ENCODE results near the gene SRRM5.

GRCh38 chr19:43644181-43644580 lies 32.3 kb downstream of the SRRM5 start:
- TF ChIP-seq YY1 (IDR thresholded peaks at IDR 0.05; ENCODE audit: insufficient read depth, insufficient read length) (no peak), ZNF274 (IDR thresholded peaks at IDR 0.05; ENCODE audit: low read depth, low read length) (no peak)

Data from NT2/D1 (cell line).